ENCODE results near the gene SLC25A47.

DNA sequence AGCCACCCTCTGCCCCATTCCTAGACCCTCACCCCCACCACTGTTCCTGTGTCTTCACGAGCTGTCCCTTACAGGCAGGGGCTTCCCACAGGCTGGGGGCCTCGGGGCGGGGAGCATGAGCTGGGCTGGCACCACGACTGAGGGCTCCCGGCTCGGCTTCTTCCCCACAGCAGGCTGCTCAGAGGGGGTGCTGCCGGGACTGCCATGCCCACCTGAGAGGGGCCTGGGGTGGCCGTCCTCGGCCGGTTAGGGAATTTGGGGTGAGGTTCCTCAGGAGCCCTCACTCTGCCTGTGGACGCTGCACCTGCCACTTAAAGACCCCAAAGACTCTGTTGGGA is 6.8 kb downstream of the SLC25A47 start:
- TF ChIP-seq, protein P1, sequence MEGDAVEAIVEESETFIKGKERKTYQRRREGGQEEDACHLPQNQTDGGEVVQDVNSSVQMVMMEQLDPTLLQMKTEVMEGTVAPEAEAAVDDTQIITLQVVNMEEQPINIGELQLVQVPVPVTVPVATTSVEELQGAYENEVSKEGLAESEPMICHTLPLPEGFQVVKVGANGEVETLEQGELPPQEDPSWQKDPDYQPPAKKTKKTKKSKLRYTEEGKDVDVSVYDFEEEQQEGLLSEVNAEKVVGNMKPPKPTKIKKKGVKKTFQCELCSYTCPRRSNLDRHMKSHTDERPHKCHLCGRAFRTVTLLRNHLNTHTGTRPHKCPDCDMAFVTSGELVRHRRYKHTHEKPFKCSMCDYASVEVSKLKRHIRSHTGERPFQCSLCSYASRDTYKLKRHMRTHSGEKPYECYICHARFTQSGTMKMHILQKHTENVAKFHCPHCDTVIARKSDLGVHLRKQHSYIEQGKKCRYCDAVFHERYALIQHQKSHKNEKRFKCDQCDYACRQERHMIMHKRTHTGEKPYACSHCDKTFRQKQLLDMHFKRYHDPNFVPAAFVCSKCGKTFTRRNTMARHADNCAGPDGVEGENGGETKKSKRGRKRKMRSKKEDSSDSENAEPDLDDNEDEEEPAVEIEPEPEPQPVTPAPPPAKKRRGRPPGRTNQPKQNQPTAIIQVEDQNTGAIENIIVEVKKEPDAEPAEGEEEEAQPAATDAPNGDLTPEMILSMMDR (conservative IDR thresholded peaks at IDR 0.05; ENCODE audit: low read length), result no peak
- no peak for TF ChIP-seq EZH2phosphoT487 (IDR thresholded peaks at IDR 0.05; ENCODE audit: borderline replicate concordance)
